Spleen (tissue), 7 donors: ENCODE data around the gene ADGRE1.

ENCODE experiments used
- POLR2AphosphoS5 ChIP-seq, 3 donors: sonication (generic); formaldehyde crosslinking; IDR thresholded peaks; one replicate each; pipeline ENCODE4 v1.5.1; 2017; ENCODE audit warnings: antibody characterized with exemption in 3 of 3
- TF ChIP-seq, protein P1 (sequence below), 11 experiments: fragments of 200-600 bp in 7 of 11; fragments of 450-650 bp in 4 of 11; sonication (generic) in 4 of 11; IDR thresholded peaks in 8 of 11; conservative IDR thresholded peaks in 3 of 11; 1 replicate in 7 of 11; 2 replicates in 4 of 11; pipeline versions ENCODE4 v1.4.0 to v1.8.0; 2016 to 2021; ENCODE audit warnings: antibody characterized with exemption in 11 of 11, inconsistent platforms in 4 of 11, mild to moderate bottlenecking in 1 of 11
- donor health status: DM: no; HTN: no; CAD: no; lungs with moderate emphysema.
- donor health status: DM: no; HTN: no; CAD: no.
- donor health status: DM: no; HTN: no; CAD: no.

DNA sequence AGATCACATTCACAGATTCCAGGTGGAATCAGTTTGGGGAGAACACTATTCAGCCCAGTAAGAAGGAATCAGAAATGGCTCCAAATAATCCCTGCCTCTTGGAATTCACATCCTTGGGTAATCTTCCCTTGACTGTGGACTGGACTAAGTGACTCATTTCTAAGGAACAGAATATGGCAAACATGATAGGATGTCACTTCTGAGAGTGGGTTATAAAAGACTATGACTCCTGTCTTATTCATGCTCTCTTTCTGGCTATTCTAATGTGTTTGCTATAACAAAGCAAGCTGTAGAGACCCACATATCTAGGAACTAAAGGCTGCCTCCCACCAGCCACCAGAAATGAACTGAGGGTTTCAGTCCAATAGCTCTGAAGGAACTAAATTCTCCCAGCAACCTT lies 96.1 kb downstream of the ADGRE1 start:
- TF ChIP-seq POLR2AphosphoS5 (IDR thresholded peaks at IDR 0.05): no peak
- TF ChIP-seq, protein P1, sequence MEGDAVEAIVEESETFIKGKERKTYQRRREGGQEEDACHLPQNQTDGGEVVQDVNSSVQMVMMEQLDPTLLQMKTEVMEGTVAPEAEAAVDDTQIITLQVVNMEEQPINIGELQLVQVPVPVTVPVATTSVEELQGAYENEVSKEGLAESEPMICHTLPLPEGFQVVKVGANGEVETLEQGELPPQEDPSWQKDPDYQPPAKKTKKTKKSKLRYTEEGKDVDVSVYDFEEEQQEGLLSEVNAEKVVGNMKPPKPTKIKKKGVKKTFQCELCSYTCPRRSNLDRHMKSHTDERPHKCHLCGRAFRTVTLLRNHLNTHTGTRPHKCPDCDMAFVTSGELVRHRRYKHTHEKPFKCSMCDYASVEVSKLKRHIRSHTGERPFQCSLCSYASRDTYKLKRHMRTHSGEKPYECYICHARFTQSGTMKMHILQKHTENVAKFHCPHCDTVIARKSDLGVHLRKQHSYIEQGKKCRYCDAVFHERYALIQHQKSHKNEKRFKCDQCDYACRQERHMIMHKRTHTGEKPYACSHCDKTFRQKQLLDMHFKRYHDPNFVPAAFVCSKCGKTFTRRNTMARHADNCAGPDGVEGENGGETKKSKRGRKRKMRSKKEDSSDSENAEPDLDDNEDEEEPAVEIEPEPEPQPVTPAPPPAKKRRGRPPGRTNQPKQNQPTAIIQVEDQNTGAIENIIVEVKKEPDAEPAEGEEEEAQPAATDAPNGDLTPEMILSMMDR (IDR thresholded peaks at IDR 0.05 in 8 of 11, conservative IDR thresholded peaks at IDR 0.05 in 3 of 11): no peak
